Colonic mucosa (tissue), 4 donors: ENCODE results near the gene TVP23A. TPM values are rescaled to one million over a fixed set of nuclear protein-coding genes. Genes with fewer than 3 reads are reported as not detected.

Experiments used
- DNase-seq: peaks from one replicate; pipeline ENCODE4 v3.0.0-alpha.2; 2020
- H3K27ac ChIP-seq: fragments of 200-600 bp; one replicate; pipeline ENCODE4 v1.8.0; 2021
- H3K27me3 ChIP-seq: fragments of 200-600 bp; one replicate; pipeline ENCODE4 v1.8.0; 2021
- H3K36me3 ChIP-seq: fragments of 200-600 bp; one replicate; pipeline ENCODE4 v1.8.0; 2021
- H3K4me1 ChIP-seq: fragments of 200-600 bp; one replicate; pipeline ENCODE4 v1.8.0; 2021; ENCODE audit warnings: mild to moderate bottlenecking
- H3K4me3 ChIP-seq: fragments of 200-600 bp; one replicate; pipeline ENCODE4 v1.8.0; 2021
- H3K9ac ChIP-seq, 2 donors: one replicate each; pipeline ENCODE4 v1.7.0; 2013; ENCODE audit warnings: control low read depth in 2 of 2, low read depth in 2 of 2, low read length in 2 of 2
- H3K9me3 ChIP-seq: fragments of 200-600 bp; one replicate; pipeline ENCODE4 v1.8.0; 2021
- intact Hi-C: fragments of 100-400 bp; cut with DNase I; formaldehyde crosslinking; loops from one replicate; pipeline ENCODE4 v1.14.1; 2022
- total RNA-seq, 2 donors: library from RNA; stranded (reverse); fragmentation: NEBNext Ultra II Directional in 1 of 2; extraction: Animal tissue kit (Norgen Biotek cat#: 25700) in 1 of 2; gene quantifications; one replicate each; pipeline ENCODE4 v1.2.1, GENCODE V29; 2021
- TF ChIP-seq, protein P1 (sequence below): fragments of 200-600 bp; IDR thresholded peaks from one replicate; pipeline ENCODE4 v1.8.0; 2022; ENCODE audit warnings: antibody characterized with exemption, mild to moderate bottlenecking
- donor health status: healthy.
- donor health status: DM: no; HTN: no; CAD: no.
- donor health status: DM: no; HTN: no; CAD: no.

The TVP23A gene
- total RNA-seq, 2 donors from 2014 or later, result 0.19 TPM; not detected in 1

DNA sequence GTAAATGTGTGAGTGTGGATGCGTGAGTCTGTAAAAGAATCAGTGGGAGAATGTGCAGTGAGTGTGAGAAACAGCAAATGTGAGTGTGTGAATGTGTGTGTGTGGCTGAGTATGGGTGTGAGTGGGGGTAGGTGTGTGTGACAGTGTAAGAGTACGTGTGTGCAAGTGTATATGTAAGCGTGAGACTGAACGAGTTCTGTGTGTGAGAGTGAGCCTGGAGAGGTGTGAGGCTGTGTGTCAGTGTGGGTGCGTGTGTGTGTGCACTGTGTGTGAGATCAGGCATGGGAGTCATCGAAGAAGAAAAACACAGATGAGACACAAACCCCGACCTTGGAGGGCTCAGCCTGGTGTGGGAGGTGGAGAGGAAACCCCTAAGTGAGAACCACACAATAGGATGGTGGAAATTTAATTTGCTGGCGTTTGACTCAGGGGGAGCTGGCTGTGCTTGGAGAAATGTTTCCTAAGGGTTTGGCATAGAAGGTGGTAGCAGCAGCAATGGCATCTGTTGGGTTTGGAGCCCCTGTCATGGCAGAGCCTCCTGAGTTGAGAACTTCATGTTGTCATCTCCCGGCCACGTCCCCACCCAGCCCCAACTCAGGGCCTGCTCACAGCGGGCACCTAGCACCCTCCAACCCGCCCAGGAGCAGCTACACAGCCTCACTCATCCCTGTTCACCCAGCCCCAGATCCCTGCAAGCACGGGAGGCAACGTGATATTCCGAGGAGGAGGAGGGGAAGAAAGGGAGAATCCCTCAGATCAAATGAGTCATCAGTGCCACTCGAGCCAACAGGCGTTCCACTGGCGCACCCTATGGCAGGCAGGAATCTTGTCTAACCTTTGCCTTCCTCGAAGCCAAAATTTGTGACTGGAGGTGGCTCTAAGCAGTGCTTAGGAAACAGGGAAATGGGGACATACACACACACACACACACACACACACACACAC is 89.2 kb downstream of the TVP23A start:
- no peaks in the 10 kb centered on the region for H3K36me3 ChIP-seq
- H3K27ac ChIP-seq, result no peak overlapping the region
- no peaks in the 10 kb centered on the region for H3K4me1 ChIP-seq
- no peaks in the 10 kb centered on the region for H3K9me3 ChIP-seq
- TF ChIP-seq, protein P1, sequence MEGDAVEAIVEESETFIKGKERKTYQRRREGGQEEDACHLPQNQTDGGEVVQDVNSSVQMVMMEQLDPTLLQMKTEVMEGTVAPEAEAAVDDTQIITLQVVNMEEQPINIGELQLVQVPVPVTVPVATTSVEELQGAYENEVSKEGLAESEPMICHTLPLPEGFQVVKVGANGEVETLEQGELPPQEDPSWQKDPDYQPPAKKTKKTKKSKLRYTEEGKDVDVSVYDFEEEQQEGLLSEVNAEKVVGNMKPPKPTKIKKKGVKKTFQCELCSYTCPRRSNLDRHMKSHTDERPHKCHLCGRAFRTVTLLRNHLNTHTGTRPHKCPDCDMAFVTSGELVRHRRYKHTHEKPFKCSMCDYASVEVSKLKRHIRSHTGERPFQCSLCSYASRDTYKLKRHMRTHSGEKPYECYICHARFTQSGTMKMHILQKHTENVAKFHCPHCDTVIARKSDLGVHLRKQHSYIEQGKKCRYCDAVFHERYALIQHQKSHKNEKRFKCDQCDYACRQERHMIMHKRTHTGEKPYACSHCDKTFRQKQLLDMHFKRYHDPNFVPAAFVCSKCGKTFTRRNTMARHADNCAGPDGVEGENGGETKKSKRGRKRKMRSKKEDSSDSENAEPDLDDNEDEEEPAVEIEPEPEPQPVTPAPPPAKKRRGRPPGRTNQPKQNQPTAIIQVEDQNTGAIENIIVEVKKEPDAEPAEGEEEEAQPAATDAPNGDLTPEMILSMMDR, result no peak
- H3K4me3 ChIP-seq, result no peak overlapping the region
- no peaks in the 10 kb centered on the region for H3K27me3 ChIP-seq
- intact Hi-C loops, result loop anchor here (5.0 to 10.0 kb wide), 2 partner anchors 152 to 475 kb away; no protein-coding TSS in a partner anchor
- DNase-seq, result no peak
- no peak overlapping the region for H3K9ac ChIP-seq

DNA sequence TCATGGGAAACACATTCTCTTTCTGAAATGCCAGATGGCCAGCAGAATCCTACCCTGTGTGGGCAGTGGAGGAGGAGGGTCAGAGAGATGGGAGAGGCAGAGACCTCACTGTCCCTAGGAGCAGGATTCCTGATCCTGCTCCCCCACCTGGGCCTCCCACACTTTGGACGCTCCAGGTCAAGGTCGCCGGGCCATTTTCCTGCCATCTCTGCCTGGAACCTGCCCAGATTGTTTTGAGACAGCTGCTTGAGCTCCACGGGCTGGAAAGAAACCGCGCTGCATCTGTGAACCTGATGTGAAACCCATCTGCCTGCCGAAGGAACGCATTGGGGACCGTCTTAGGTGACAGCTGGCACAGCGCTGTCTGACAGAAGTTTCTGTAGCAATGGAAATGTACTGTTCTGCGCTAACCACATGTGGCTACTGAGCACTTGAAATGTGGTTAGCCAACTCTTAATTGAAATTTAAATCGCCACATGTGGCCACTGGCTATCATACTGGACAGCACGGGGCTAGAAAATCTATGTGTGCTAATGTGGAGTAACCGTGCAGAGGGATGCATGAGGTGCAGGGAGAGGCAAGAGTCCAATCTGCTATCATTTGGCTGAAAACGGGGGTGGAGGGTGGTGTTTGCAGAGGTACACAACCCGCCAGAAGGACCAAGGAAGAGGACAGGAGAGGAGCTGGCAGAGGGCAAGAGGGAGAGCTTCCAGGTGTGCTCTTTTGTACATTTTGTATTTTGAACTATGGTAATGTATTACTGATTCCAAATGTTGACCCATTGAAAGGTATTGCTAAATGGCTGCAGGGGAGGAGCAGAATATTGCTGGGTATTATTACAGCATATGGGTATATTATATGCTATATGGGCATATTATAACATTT is 90.3 kb downstream of the TVP23A start:
- H3K9ac ChIP-seq, result no peak overlapping the region
- no peaks in the 10 kb centered on the region for H3K36me3 ChIP-seq
- TF ChIP-seq, protein P1, result no peak
- no peak overlapping the region for H3K27ac ChIP-seq
- no peak for DNase-seq
- no peak overlapping the region for H3K4me3 ChIP-seq
- H3K4me1 ChIP-seq, result no peaks in the 10 kb centered on the region
- no peaks in the 10 kb centered on the region for H3K27me3 ChIP-seq
- intact Hi-C loops, result loop anchor here (5.0 kb wide), 1 partner anchor 151 kb away; no protein-coding TSS in a partner anchor
- no peaks in the 10 kb centered on the region for H3K9me3 ChIP-seq

Other genes starting within 250 kb of the TVP23A start
- 100 to 1,000 TPM; 113 to 133 TPM for gene EMP2, start 238.2 kb downstream of the TVP23A start, total RNA-seq
- gene TEKT5, start 123.9 kb downstream of the TVP23A start, total RNA-seq, result under 1 TPM; 0.21 to 0.82 TPM
- 10 to 100 TPM; 28.4 to 28.7 TPM for gene NUBP1, start 75.0 kb downstream of the TVP23A start, total RNA-seq
- gene CIITA, start 58.4 kb upstream of the TVP23A start, total RNA-seq, result 1 to 10 TPM; 4.5 to 9.6 TPM
- 10 to 100 TPM; 23.8 to 29.5 TPM for gene DEXI, start 123.7 kb upstream of the TVP23A start, total RNA-seq
- gene CLEC16A, start 125.8 kb upstream of the TVP23A start, total RNA-seq, result 10 to 100 TPM; 24.9 to 29.6 TPM